Tibial artery (tissue), 4 donors: ENCODE data around the gene UBA1.
A peak's percentile ranks its signal among the peaks of the same experiment; 100 is the strongest.

Source experiments
- DNase-seq, 2 donors: peaks; one replicate each; pipeline ENCODE4 v3.0.0-alpha.2; 2019
- H3K27ac ChIP-seq, 2 donors: fragments of 200-600 bp; sonication (generic) in 1 of 2; 1 replicate in 1 of 2; 2 replicates in 1 of 2; pipeline ENCODE4 v1.5.1; 2018 to 2019; ENCODE audit warnings: mild to moderate bottlenecking in 1 of 2
- H3K27me3 ChIP-seq, 2 donors: fragments of 200-600 bp; sonication (generic) in 1 of 2; one replicate each; pipeline versions ENCODE4 v1.5.1 to v1.6.0; 2016 to 2019
- H3K36me3 ChIP-seq, 3 donors: fragments of 200-600 bp; sonication (generic) in 2 of 3; one replicate each; pipeline ENCODE4 v1.5.1; 2016 to 2019; ENCODE audit warnings: mild to moderate bottlenecking in 2 of 3
- H3K4me1 ChIP-seq, 4 donors: fragments of 200-600 bp; sonication (generic) in 2 of 4; 1 replicate in 3 of 4; 2 replicates in 1 of 4; pipeline ENCODE4 v1.5.1; 2016 to 2019
- H3K4me3 ChIP-seq, 2 donors: fragments of 200-600 bp; sonication (generic) in 1 of 2; 1 replicate in 1 of 2; 2 replicates in 1 of 2; pipeline ENCODE4 v1.5.1; 2018 to 2019; ENCODE audit warnings: mild to moderate bottlenecking in 2 of 2
- H3K9me3 ChIP-seq, 3 donors: fragments of 200-600 bp; sonication (generic) in 1 of 3; one replicate each; pipeline ENCODE4 v1.5.1; 2016 to 2019
- intact Hi-C: fragments of 100-400 bp; cut with DNase I; formaldehyde crosslinking; loops from one replicate; pipeline ENCODE4 v1.15.0; 2023; ENCODE audit warnings: low total_unique reads
- TF ChIP-seq, protein P1 (sequence below), 2 experiments: fragments of 200-600 bp in 1 of 2; fragments of 450-650 bp in 1 of 2; IDR thresholded peaks; one replicate each; pipeline ENCODE4 v1.5.1; 2017 to 2019; ENCODE audit warnings: antibody characterized with exemption in 2 of 2, mild to moderate bottlenecking in 1 of 2, moderate library complexity in 1 of 2

The UBA1 gene

DNA sequence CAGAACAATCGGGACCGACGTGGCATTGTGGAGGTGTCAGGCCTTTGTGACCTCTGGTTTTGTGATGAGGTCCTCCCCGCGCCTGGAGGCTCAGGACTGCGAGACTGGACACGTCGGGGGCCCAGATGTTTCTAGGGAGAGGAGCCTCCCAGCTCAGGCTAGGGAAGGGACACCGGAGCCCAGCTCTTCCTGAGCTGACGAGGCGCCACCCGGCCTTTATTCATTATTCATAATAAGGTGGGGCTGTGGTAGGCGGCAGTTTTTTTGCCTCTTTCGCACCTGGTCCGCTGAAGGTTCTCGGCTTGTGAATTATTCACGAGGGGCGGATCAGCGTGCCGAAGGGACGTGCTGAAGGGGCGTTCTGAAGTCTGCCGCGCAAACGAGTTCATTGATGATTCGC is 2.3 kb upstream of the UBA1 start:
- Histone ChIP-seq H3K27me3 (no peaks in the 10 kb centered on the region), H3K36me3 (peaks cover 0 to 9% (median 6%) of the 10 kb centered on the region in 3 donors), H3K9me3 (no peaks in the 10 kb centered on the region), H3K27ac (peak overlapping the region in 1 of 2 donors; percentile 62), H3K4me1 (peaks cover 0 to 37% (median 20%) of the 10 kb centered on the region in 4 donors), H3K4me3 (peak overlapping the region; percentile 56 to 58)
- TF ChIP-seq, protein P1, sequence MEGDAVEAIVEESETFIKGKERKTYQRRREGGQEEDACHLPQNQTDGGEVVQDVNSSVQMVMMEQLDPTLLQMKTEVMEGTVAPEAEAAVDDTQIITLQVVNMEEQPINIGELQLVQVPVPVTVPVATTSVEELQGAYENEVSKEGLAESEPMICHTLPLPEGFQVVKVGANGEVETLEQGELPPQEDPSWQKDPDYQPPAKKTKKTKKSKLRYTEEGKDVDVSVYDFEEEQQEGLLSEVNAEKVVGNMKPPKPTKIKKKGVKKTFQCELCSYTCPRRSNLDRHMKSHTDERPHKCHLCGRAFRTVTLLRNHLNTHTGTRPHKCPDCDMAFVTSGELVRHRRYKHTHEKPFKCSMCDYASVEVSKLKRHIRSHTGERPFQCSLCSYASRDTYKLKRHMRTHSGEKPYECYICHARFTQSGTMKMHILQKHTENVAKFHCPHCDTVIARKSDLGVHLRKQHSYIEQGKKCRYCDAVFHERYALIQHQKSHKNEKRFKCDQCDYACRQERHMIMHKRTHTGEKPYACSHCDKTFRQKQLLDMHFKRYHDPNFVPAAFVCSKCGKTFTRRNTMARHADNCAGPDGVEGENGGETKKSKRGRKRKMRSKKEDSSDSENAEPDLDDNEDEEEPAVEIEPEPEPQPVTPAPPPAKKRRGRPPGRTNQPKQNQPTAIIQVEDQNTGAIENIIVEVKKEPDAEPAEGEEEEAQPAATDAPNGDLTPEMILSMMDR (IDR thresholded peaks at IDR 0.05), result no peak
- intact Hi-C loops, result loop anchor here (2.0 to 10.0 kb wide), 3 partner anchors 191 to 453 kb away; no protein-coding TSS in a partner anchor
- DNase-seq, result peak in 1 of 2 donors; percentile 24

DNA sequence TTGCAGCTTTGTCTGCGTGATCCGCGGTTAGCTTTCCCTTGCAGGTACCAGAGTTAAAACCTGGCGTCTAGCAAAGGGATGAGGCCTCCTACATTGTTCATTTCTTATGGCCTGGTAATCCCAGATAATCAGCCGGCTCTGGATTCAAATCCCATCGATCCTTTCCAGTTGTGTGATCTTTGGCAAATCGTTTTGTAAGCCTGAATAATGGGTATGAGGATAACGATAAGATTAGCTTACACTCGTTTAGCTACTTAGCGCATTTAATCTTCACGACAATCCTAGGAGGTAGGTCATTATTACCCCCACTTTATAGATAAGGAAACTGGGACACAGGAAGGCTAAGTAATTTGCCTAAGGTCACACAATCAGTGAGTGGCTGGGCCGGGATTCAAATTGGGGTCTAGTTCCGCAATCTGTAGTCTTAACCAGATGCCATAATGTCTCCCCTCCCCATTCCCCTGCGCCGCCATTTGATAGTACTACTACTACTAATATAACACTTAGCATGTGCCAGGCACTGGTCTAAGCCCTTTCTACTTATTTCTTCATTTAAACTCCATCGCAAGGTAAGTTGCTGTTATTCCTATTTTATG is 1.7 kb upstream of the UBA1 start:
- intact Hi-C loops, result loop anchor here (2.0 to 10.0 kb wide), 3 partner anchors 190 to 453 kb away; no protein-coding TSS in a partner anchor
- TF ChIP-seq, protein P1 (IDR thresholded peaks at IDR 0.05), result no peak
- Histone ChIP-seq H3K27me3 (no peaks in the 10 kb centered on the region), H3K4me1 (peaks cover 0 to 42% (median 23%) of the 10 kb centered on the region in 4 donors), H3K36me3 (peaks cover 0 to 3% (median 2%) of the 10 kb centered on the region in 3 donors), H3K9me3 (no peaks in the 10 kb centered on the region), H3K27ac (no peak overlapping the region), H3K4me3 (no peak overlapping the region)
- no peak for DNase-seq

DNA sequence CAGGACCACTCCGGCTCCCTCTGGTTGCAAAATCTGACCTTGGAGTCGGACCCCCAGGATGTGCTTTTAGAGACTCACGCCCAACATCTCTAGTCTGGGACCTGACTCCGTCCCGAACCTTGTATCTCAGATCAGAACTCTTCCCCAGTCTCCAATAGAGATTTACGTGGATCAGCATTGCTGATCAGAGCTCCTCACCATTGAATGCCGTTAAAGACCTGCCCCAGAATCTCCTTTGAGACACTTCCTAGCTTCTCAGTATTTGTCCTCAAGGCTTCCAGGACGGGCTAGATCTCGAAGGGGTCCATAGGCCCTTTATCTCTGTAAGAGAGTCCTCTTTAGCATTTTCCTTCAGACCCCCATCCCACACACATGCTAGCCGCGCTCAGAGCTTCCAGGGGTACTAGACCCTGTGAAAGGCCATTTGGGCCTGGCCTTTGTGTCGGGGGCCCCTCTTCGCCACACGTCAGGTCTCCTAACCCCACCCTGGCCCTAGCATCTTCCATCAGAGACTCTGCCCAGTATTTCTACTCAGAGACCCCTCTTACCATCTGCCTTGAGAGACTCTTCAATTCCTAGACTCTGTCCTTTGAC is 662 bp downstream of the UBA1 start:
- no peaks in the 10 kb centered on the region for H3K27me3 ChIP-seq
- H3K36me3 ChIP-seq, result peaks cover 5 to 15% (median 14%) of the 10 kb centered on the region in 3 donors
- peak overlapping the region; percentile 79 to 88 for H3K4me3 ChIP-seq
- H3K4me1 ChIP-seq, result peaks cover 0 to 60% (median 34%) of the 10 kb centered on the region in 4 donors
- intact Hi-C loops, result loop anchor here (5.0 to 10.0 kb wide), 2 partner anchors 188 to 451 kb away; no protein-coding TSS in a partner anchor
- no peaks in the 10 kb centered on the region for H3K9me3 ChIP-seq
- DNase-seq, result no peak
- H3K27ac ChIP-seq, result peak overlapping the region; percentile 96 to 98
- TF ChIP-seq, protein P1 (IDR thresholded peaks at IDR 0.05), result no peak

DNA sequence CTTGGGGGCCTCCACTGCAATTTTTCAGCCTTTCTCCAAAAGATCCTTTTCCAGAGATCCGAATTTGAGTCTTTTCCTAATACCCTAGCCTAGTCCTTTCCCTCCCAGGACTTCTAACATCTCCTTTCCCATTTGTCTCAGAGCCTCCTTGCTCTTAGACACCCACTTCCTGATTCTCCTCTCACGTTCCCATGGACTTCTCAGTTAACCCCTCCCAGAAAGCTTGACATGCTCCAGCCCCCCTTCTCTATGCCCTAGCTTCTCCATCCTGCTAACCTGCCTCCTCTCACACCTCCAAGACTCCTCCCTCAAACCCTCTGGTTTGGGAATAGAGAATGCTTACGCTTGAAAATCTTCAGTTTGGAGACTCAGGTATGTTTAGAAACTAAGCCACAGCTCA is 2.5 kb downstream of the UBA1 start:
- intact Hi-C loops, result loop anchor here (10.0 kb wide), 1 partner anchor 449 kb away; no protein-coding TSS in a partner anchor
- peak overlapping the region; percentile 79 to 88 for H3K4me3 ChIP-seq

DNA sequence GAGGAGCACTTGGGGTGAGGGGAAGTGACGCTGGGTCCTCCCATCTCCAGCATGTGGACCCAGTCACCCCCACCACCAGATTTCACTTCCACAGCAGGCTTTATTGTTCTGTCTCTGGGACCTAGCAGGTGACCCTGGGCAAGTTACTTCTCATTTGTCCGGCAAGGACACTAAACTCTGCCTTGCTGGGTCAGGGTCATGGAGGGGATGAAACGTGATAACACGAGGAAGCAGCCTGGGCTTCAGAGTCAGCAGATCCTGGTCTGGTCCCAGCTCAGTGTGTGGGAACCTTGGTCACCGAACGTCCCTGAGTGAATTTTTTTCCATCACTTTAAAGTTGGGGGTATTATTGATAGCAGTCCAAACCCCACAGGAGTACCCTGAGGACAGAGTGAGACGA is 3.9 kb downstream of the UBA1 start:
- Histone ChIP-seq H3K9me3 (no peaks in the 10 kb centered on the region), H3K4me3 (peak overlapping the region in 1 of 2 donors; percentile 7), H3K27ac (no peak overlapping the region), H3K4me1 (peaks cover 0 to 55% (median 29%) of the 10 kb centered on the region in 4 donors), H3K36me3 (peaks cover 37 to 47% (median 46%) of the 10 kb centered on the region in 3 donors), H3K27me3 (no peaks in the 10 kb centered on the region)
- no peak for DNase-seq
- intact Hi-C loops, result loop anchor here (10.0 kb wide), 1 partner anchor 447 kb away; no protein-coding TSS in a partner anchor
- TF ChIP-seq, protein P1 (IDR thresholded peaks at IDR 0.05), result no peak

More for the DNA sequence above, 2.5 kb downstream of the UBA1 start:
- Histone ChIP-seq H3K27ac (peak overlapping the region in 1 of 2 donors; percentile 98), H3K4me1 (peaks cover 0 to 56% (median 33%) of the 10 kb centered on the region in 4 donors), H3K27me3 (no peaks in the 10 kb centered on the region), H3K36me3 (peaks cover 23 to 33% (median 32%) of the 10 kb centered on the region in 3 donors), H3K9me3 (no peaks in the 10 kb centered on the region)
- TF ChIP-seq, protein P1 (IDR thresholded peaks at IDR 0.05), result no peak
- no peak for DNase-seq
